Measurements from ENCODE around the gene MYNN.

Gene MYNN

DNA sequence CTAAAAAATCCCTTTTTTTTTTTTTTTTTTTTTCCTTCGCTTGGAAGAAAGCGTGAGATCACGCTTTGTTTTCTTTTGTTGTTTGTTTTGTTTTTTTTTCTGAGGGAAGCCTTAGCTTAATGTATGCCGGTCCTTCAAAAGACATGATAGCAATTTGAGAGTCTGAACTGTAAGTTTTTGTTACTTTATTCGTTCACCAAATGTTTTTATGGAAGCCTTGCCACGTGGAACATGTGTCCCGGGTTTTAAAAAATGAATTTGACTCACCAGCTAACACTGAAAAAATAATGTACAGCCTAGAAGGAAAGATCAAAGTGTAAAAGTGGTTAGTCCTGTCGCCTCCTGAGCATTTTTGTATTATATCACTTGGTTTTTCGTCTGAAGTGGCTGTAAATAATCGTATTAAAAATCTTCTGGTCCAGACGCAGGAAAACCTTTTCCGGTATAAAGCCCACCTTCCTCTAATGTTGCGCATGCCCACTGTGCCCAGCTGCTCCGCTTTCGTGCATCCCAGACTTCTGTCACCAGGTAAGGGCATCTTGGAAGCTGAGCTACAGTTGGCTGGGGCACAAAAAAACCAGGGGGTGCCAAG is 795 bp upstream of the MYNN start (continued):
- no peak for TF ChIP-seq ZNF548 (tag by site-specific recombination; IDR thresholded peaks at IDR 0.05)
- TF ChIP-seq, protein P1, sequence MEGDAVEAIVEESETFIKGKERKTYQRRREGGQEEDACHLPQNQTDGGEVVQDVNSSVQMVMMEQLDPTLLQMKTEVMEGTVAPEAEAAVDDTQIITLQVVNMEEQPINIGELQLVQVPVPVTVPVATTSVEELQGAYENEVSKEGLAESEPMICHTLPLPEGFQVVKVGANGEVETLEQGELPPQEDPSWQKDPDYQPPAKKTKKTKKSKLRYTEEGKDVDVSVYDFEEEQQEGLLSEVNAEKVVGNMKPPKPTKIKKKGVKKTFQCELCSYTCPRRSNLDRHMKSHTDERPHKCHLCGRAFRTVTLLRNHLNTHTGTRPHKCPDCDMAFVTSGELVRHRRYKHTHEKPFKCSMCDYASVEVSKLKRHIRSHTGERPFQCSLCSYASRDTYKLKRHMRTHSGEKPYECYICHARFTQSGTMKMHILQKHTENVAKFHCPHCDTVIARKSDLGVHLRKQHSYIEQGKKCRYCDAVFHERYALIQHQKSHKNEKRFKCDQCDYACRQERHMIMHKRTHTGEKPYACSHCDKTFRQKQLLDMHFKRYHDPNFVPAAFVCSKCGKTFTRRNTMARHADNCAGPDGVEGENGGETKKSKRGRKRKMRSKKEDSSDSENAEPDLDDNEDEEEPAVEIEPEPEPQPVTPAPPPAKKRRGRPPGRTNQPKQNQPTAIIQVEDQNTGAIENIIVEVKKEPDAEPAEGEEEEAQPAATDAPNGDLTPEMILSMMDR (tag by site-specific recombination; IDR thresholded peaks at IDR 0.05): no peak
- no peak for TF ChIP-seq ZNF777 (tag by site-specific recombination; IDR thresholded peaks at IDR 0.05; ENCODE audit: borderline replicate concordance)
- TF ChIP-seq ZNF133 (tag by site-specific recombination; IDR thresholded peaks at IDR 0.05): no peak
- TF ChIP-seq, protein P2, sequence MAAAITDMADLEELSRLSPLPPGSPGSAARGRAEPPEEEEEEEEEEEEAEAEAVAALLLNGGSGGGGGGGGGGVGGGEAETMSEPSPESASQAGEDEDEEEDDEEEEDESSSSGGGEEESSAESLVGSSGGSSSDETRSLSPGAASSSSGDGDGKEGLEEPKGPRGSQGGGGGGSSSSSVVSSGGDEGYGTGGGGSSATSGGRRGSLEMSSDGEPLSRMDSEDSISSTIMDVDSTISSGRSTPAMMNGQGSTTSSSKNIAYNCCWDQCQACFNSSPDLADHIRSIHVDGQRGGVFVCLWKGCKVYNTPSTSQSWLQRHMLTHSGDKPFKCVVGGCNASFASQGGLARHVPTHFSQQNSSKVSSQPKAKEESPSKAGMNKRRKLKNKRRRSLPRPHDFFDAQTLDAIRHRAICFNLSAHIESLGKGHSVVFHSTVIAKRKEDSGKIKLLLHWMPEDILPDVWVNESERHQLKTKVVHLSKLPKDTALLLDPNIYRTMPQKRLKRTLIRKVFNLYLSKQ (tag by site-specific recombination; IDR thresholded peaks at IDR 0.05; ENCODE audit: borderline replicate concordance): no peak
- TF ChIP-seq, protein P3, sequence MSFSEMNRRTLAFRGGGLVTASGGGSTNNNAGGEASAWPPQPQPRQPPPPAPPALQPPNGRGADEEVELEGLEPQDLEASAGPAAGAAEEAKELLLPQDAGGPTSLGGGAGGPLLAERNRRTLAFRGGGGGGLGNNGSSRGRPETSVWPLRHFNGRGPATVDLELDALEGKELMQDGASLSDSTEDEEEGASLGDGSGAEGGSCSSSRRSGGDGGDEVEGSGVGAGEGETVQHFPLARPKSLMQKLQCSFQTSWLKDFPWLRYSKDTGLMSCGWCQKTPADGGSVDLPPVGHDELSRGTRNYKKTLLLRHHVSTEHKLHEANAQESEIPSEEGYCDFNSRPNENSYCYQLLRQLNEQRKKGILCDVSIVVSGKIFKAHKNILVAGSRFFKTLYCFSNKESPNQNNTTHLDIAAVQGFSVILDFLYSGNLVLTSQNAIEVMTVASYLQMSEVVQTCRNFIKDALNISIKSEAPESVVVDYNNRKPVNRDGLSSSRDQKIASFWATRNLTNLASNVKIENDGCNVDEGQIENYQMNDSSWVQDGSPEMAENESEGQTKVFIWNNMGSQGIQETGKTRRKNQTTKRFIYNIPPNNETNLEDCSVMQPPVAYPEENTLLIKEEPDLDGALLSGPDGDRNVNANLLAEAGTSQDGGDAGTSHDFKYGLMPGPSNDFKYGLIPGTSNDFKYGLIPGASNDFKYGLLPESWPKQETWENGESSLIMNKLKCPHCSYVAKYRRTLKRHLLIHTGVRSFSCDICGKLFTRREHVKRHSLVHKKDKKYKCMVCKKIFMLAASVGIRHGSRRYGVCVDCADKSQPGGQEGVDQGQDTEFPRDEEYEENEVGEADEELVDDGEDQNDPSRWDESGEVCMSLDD (tag by site-specific recombination; IDR thresholded peaks at IDR 0.05): no peak
- TF ChIP-seq RBAK (tag by site-specific recombination; IDR thresholded peaks at IDR 0.05): no peak
- TF ChIP-seq ZNF2 (tag by site-specific recombination; IDR thresholded peaks at IDR 0.05): peak; percentile 85
- TF ChIP-seq KLF7 (tag by site-specific recombination; IDR thresholded peaks at IDR 0.05; ENCODE audit: borderline replicate concordance): no peak
- TF ChIP-seq MYNN (tag by site-specific recombination; IDR thresholded peaks at IDR 0.05; ENCODE audit: borderline replicate concordance): no peak
- TF ChIP-seq, protein P4, sequence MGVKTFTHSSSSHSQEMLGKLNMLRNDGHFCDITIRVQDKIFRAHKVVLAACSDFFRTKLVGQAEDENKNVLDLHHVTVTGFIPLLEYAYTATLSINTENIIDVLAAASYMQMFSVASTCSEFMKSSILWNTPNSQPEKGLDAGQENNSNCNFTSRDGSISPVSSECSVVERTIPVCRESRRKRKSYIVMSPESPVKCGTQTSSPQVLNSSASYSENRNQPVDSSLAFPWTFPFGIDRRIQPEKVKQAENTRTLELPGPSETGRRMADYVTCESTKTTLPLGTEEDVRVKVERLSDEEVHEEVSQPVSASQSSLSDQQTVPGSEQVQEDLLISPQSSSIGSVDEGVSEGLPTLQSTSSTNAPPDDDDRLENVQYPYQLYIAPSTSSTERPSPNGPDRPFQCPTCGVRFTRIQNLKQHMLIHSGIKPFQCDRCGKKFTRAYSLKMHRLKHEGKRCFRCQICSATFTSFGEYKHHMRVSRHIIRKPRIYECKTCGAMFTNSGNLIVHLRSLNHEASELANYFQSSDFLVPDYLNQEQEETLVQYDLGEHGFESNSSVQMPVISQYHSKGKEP (tag by site-specific recombination; IDR thresholded peaks at IDR 0.05): no peak
- TF ChIP-seq, protein P5, sequence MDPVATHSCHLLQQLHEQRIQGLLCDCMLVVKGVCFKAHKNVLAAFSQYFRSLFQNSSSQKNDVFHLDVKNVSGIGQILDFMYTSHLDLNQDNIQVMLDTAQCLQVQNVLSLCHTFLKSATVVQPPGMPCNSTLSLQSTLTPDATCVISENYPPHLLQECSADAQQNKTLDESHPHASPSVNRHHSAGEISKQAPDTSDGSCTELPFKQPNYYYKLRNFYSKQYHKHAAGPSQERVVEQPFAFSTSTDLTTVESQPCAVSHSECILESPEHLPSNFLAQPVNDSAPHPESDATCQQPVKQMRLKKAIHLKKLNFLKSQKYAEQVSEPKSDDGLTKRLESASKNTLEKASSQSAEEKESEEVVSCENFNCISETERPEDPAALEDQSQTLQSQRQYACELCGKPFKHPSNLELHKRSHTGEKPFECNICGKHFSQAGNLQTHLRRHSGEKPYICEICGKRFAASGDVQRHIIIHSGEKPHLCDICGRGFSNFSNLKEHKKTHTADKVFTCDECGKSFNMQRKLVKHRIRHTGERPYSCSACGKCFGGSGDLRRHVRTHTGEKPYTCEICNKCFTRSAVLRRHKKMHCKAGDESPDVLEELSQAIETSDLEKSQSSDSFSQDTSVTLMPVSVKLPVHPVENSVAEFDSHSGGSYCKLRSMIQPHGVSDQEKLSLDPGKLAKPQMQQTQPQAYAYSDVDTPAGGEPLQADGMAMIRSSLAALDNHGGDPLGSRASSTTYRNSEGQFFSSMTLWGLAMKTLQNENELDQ (tag by site-specific recombination; IDR thresholded peaks at IDR 0.05; ENCODE audit: low read depth): no peak
- TF ChIP-seq ZNF24 (tag by site-specific recombination; IDR thresholded peaks at IDR 0.05): peak; percentile 57; the same call in 1 of the 2 replicates
- TF ChIP-seq ZNF629 (tag by site-specific recombination; IDR thresholded peaks at IDR 0.05): peak; percentile 77; the same call in 1 of the 2 replicates
- no peak for TF ChIP-seq GFI1B (tag by site-specific recombination; IDR thresholded peaks at IDR 0.05)
- no peak for TF ChIP-seq ZNF792 (tag by site-specific recombination; IDR thresholded peaks at IDR 0.05)
- no peak for TF ChIP-seq EGR2 (tag by site-specific recombination; IDR thresholded peaks at IDR 0.05; ENCODE audit: low read depth)
- TF ChIP-seq ZNF544 (tag by site-specific recombination; IDR thresholded peaks at IDR 0.05): no peak
- TF ChIP-seq, protein P6, sequence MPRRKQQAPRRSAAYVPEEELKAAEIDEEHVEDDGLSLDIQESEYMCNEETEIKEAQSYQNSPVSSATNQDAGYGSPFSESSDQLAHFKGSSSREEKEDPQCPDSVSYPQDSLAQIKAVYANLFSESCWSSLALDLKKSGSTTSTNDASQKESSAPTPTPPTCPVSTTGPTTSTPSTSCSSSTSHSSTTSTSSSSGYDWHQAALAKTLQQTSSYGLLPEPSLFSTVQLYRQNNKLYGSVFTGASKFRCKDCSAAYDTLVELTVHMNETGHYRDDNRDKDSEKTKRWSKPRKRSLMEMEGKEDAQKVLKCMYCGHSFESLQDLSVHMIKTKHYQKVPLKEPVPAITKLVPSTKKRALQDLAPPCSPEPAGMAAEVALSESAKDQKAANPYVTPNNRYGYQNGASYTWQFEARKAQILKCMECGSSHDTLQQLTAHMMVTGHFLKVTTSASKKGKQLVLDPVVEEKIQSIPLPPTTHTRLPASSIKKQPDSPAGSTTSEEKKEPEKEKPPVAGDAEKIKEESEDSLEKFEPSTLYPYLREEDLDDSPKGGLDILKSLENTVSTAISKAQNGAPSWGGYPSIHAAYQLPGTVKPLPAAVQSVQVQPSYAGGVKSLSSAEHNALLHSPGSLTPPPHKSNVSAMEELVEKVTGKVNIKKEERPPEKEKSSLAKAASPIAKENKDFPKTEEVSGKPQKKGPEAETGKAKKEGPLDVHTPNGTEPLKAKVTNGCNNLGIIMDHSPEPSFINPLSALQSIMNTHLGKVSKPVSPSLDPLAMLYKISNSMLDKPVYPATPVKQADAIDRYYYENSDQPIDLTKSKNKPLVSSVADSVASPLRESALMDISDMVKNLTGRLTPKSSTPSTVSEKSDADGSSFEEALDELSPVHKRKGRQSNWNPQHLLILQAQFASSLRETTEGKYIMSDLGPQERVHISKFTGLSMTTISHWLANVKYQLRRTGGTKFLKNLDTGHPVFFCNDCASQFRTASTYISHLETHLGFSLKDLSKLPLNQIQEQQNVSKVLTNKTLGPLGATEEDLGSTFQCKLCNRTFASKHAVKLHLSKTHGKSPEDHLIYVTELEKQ (tag by site-specific recombination; IDR thresholded peaks at IDR 0.05; ENCODE audit: borderline replicate concordance): no peak
- no peak for TF ChIP-seq ZNF423 (tag by site-specific recombination; IDR thresholded peaks at IDR 0.05)
- no peak for TF ChIP-seq ZNF473 (tag by site-specific recombination; IDR thresholded peaks at IDR 0.05)
- TF ChIP-seq, protein P7, sequence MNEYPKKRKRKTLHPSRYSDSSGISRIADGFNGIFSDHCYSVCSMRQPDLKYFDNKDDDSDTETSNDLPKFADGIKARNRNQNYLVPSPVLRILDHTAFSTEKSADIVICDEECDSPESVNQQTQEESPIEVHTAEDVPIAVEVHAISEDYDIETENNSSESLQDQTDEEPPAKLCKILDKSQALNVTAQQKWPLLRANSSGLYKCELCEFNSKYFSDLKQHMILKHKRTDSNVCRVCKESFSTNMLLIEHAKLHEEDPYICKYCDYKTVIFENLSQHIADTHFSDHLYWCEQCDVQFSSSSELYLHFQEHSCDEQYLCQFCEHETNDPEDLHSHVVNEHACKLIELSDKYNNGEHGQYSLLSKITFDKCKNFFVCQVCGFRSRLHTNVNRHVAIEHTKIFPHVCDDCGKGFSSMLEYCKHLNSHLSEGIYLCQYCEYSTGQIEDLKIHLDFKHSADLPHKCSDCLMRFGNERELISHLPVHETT (tag by site-specific recombination; IDR thresholded peaks at IDR 0.05): 0 out of 2 replicates have a peak, but pooled peaks have one; percentile 71
- no peak for TF ChIP-seq ZNF19 (tag by site-specific recombination; IDR thresholded peaks at IDR 0.05; ENCODE audit: low read depth)
